Measurements from ENCODE around the gene MLH1. TPM values are rescaled to one million over a fixed set of nuclear protein-coding genes. Genes with fewer than 3 reads are reported as not detected.

Gene MLH1
- total and polyA plus RNA-seq, 4 donors = 43.9 to 59.3 (median 53.9) TPM

Small RNAs within 50 kb of the gene (small RNA-seq; reads per million reads assigned to genes)
- gene RF00019 (ENCODE audit: low replicate concordance) (not detected), gene RNU6ATAC4P (ENCODE audit: low replicate concordance) (not detected)

Other genes starting within 250 kb of the MLH1 start
- 10 to 100 TPM in 1 of 2 donors, 1 to 10 TPM in 1; 3.0 to 11.8 TPM for gene DCLK3, start 229.0 kb upstream of the MLH1 start, total RNA-seq
- gene DCLK3, start 229.0 kb upstream of the MLH1 start, polyA plus RNA-seq (ENCODE audit: insufficient read length in 2 of 2) = 1 to 10 TPM; 8.3 to 9.9 TPM
- gene TRANK1, start 48.5 kb upstream of the MLH1 start, total RNA-seq = 10 to 100 TPM; 11.1 to 20.4 TPM
- 10 to 100 TPM; 19.6 to 22.4 TPM for gene TRANK1, start 48.5 kb upstream of the MLH1 start, polyA plus RNA-seq (ENCODE audit: insufficient read length in 2 of 2)
- 10 to 100 TPM; 39.0 to 48.2 TPM for gene EPM2AIP1, start 387 bp upstream of the MLH1 start, total RNA-seq
- 10 to 100 TPM; 35.9 to 42.3 TPM for gene EPM2AIP1, start 387 bp upstream of the MLH1 start, polyA plus RNA-seq (ENCODE audit: insufficient read length in 2 of 2)
- gene LRRFIP2, start 181.1 kb downstream of the MLH1 start, total RNA-seq = 10 to 100 TPM; 45.7 to 62.4 TPM
- 10 to 100 TPM; 71.8 to 74.3 TPM for gene LRRFIP2, start 181.1 kb downstream of the MLH1 start, polyA plus RNA-seq (ENCODE audit: insufficient read length in 2 of 2)
- 10 to 100 TPM; 67.1 to 76.5 TPM for gene GOLGA4, start 249.8 kb downstream of the MLH1 start, total RNA-seq
- 10 to 100 TPM; 38.6 to 50.4 TPM for gene GOLGA4, start 249.8 kb downstream of the MLH1 start, polyA plus RNA-seq (ENCODE audit: insufficient read length in 2 of 2)

Measured in spinal cord (tissue), 4 donors.